ENCODE results near the gene ARL8A. TPM values are rescaled to one million over a fixed set of nuclear protein-coding genes. Genes with fewer than 3 reads are reported as not detected.

Gene ARL8A
- total RNA-seq, 2 donors from 2014 or later = 72.8 to 82.0 TPM

DNA sequence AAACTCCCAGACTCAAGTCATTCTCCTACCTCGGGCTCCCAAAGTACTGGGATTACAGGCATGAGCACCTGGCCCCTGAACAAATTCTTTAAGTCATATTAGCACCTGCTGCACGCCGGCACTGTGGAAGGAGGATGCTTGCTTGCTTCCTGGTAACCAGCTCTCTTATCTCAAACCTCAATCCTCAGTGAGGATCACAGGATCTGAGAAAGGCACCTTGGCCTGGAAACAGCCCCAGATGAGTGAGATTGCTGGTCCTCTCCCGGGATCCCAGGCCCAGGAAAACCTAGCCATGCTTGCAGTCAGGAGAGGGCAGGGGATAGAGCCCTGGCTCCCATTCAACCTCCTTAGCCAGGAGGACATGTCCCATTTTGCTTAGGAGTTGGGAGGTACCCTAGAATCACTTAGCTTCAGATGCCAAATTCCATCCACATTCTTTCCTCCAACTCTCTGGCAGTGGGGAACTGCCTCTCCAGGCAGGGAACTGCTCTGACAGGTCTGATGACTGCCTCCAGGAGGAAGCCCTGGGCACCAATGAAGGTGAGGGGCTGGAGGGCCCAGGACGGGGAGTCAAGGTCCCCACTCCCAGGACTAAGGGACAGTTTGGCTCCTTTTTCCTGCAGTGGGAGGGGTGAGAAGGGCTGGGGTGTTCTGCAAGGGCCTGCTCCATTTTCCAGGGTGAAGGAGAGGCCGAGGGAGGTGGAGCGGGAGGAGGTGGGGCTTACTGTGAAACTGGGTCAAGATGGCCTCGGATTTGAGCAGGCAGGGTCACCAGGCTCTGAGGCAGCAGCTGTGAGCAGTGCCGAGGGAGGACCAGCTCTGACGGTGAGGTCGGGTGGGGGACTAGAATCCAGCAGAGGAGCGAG is 12.3 kb downstream of the ARL8A start:
- 92 to 95% methylated on average over 8 to 12 of the region's 12 CpGs for WGBS, 2 experiments (ENCODE audit: insufficient coverage in 1 of 2, insufficient read length in 1 of 2)
- H3K27me3 Mint-ChIP-seq (ENCODE audit: insufficient read depth) = no peaks in the 10 kb centered on the region
- H3K27ac Mint-ChIP-seq = no peak overlapping the region
- Histone ChIP-seq H3K4me3 (ENCODE audit: low read length) (no peak overlapping the region), H3K4me1 (ENCODE audit: control insufficient read depth, insufficient read depth, low read length) (no peaks in the 10 kb centered on the region), H3K36me3 (ENCODE audit: control insufficient read depth, insufficient read depth, low read length) (peaks cover 42% of the 10 kb centered on the region), H3K9me3 (ENCODE audit: control insufficient read depth, low read length) (no peaks in the 10 kb centered on the region), H3K27me3 (ENCODE audit: control insufficient read depth, insufficient read depth, low read length, poor library complexity, severe bottlenecking) (no peaks in the 10 kb centered on the region), H3K9ac (ENCODE audit: extremely low read depth, low read length, poor library complexity, severe bottlenecking) (no peak overlapping the region), H3K27ac (ENCODE audit: low read depth, low read length) (no peak overlapping the region)
- TF ChIP-seq, protein P1, sequence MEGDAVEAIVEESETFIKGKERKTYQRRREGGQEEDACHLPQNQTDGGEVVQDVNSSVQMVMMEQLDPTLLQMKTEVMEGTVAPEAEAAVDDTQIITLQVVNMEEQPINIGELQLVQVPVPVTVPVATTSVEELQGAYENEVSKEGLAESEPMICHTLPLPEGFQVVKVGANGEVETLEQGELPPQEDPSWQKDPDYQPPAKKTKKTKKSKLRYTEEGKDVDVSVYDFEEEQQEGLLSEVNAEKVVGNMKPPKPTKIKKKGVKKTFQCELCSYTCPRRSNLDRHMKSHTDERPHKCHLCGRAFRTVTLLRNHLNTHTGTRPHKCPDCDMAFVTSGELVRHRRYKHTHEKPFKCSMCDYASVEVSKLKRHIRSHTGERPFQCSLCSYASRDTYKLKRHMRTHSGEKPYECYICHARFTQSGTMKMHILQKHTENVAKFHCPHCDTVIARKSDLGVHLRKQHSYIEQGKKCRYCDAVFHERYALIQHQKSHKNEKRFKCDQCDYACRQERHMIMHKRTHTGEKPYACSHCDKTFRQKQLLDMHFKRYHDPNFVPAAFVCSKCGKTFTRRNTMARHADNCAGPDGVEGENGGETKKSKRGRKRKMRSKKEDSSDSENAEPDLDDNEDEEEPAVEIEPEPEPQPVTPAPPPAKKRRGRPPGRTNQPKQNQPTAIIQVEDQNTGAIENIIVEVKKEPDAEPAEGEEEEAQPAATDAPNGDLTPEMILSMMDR (conservative IDR thresholded peaks at IDR 0.05) = no peak
- H3K9me3 Mint-ChIP-seq = no peaks in the 10 kb centered on the region
- H3K4me1 Mint-ChIP-seq = no peaks in the 10 kb centered on the region
- DNase-seq = peak; percentile 55
- peaks cover 25% of the 10 kb centered on the region for H3K36me3 Mint-ChIP-seq (ENCODE audit: low read depth)
- no peak overlapping the region for H3K4me3 Mint-ChIP-seq

DNA sequence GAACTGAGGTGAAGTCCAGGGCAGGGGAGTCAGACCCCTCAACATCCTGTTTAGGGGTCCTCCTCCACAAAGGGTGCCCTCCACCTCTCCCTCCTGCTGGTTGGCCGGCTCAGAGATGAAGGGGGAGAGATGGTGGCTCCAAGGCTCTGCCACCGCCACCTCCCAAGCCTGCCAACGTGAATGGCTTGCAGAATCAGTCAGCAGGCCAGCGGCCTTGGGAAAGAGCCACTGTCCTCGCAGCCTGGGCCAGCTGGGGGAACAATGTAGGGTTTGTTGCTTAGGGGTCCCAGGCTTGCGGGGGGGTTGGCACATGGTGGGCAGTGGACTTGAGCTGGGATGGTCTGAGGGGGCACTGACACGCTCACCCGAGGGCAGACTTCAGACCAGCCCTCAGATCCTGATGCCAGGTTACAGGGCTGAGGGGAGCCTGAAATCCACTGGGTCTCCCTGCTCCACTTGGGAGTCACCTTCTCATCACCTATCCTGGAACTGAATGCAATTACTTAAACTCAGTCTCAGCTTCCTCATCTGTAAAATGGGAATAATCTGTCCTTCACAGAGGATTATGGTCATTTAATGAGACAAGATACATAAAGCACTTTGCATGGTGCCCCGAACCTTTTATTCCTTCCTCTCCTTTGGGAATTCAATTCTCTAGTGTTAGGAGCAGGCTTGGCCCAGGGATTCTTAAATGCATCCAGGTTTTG is 13.6 kb downstream of the ARL8A start:
- Mint-ChIP-seq H3K36me3 (ENCODE audit: low read depth) (peaks cover 21% of the 10 kb centered on the region), H3K4me1 (no peaks in the 10 kb centered on the region), H3K27ac (no peak overlapping the region), H3K27me3 (ENCODE audit: insufficient read depth) (no peaks in the 10 kb centered on the region), H3K9me3 (no peaks in the 10 kb centered on the region), H3K4me3 (no peak overlapping the region)
- H3K27me3 ChIP-seq (ENCODE audit: control insufficient read depth, insufficient read depth, low read length, poor library complexity, severe bottlenecking) = no peaks in the 10 kb centered on the region
- no peaks in the 10 kb centered on the region for H3K4me1 ChIP-seq (ENCODE audit: control insufficient read depth, insufficient read depth, low read length)
- H3K27ac ChIP-seq (ENCODE audit: low read depth, low read length) = peak overlapping the region; percentile 51
- H3K4me3 ChIP-seq (ENCODE audit: low read length) = no peak overlapping the region
- H3K9me3 ChIP-seq (ENCODE audit: control insufficient read depth, low read length) = no peaks in the 10 kb centered on the region
- no peak overlapping the region for H3K9ac ChIP-seq (ENCODE audit: extremely low read depth, low read length, poor library complexity, severe bottlenecking)
- WGBS, 2 experiments (ENCODE audit: insufficient coverage in 1 of 2, insufficient read length in 1 of 2) = 75 to 84% methylated on average over 6 to 9 of the region's 9 CpGs
- TF ChIP-seq, protein P1 (conservative IDR thresholded peaks at IDR 0.05) = no peak
- peaks cover 37% of the 10 kb centered on the region for H3K36me3 ChIP-seq (ENCODE audit: control insufficient read depth, insufficient read depth, low read length)
- no peak for DNase-seq

DNA sequence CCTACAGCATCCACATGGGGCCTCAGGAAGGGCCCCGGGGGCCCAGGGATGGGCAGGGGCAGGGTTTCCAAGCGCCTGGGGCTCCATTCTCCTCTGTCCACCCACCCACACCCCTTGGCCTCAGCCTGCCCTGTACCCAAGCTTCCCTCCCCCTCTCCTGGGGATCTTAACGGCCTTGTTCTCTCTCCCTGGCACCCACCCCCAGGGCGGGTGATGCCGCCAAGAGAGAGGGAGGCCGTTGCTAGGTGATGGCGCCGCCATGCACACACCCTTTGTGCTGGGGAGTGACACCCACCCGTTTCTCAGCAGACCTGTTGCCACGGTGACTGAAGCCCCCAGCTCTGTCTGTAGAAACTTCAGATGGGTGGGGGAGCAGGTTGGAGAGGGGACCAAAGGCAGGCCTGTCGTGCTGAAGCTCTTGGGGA is 14.2 kb downstream of the ARL8A start:
- Histone ChIP-seq H3K27me3 (ENCODE audit: control insufficient read depth, insufficient read depth, low read length, poor library complexity, severe bottlenecking) (no peaks in the 10 kb centered on the region), H3K4me3 (ENCODE audit: low read length) (no peak overlapping the region), H3K9me3 (ENCODE audit: control insufficient read depth, low read length) (no peaks in the 10 kb centered on the region), H3K36me3 (ENCODE audit: control insufficient read depth, insufficient read depth, low read length) (peaks cover 31% of the 10 kb centered on the region), H3K9ac (ENCODE audit: extremely low read depth, low read length, poor library complexity, severe bottlenecking) (no peak overlapping the region), H3K27ac (ENCODE audit: low read depth, low read length) (peak overlapping the region; percentile 74), H3K4me1 (ENCODE audit: control insufficient read depth, insufficient read depth, low read length) (no peaks in the 10 kb centered on the region)
- TF ChIP-seq, protein P1 (conservative IDR thresholded peaks at IDR 0.05) = no peak
- no peak overlapping the region for H3K27ac Mint-ChIP-seq
- peaks cover 19% of the 10 kb centered on the region for H3K36me3 Mint-ChIP-seq (ENCODE audit: low read depth)
- 64 to 85% methylated on average over 7 to 11 of the region's 11 CpGs for WGBS, 2 experiments (ENCODE audit: insufficient coverage in 1 of 2, insufficient read length in 1 of 2)
- H3K27me3 Mint-ChIP-seq (ENCODE audit: insufficient read depth) = no peaks in the 10 kb centered on the region
- DNase-seq = peak; percentile 50
- no peaks in the 10 kb centered on the region for H3K9me3 Mint-ChIP-seq
- H3K4me3 Mint-ChIP-seq = no peak overlapping the region
- H3K4me1 Mint-ChIP-seq = no peaks in the 10 kb centered on the region
